Ovary (tissue), 3 donors: ENCODE results near the gene EDAR.

Experiments
- CTCF ChIP-seq, 3 donors: fragments of 450-650 bp in 2 of 3; fragments of 200-600 bp in 1 of 3; IDR thresholded peaks; one replicate each; pipeline versions ENCODE4 v1.5.1 to v1.8.0; 2016 to 2022; ENCODE audit warnings: antibody characterized with exemption in 3 of 3, mild to moderate bottlenecking in 1 of 3
- POLR2A ChIP-seq: fragments of 450-650 bp; IDR thresholded peaks from one replicate; pipeline ENCODE4 v1.6.1; 2017; ENCODE audit warnings: antibody characterized with exemption, mild to moderate bottlenecking, moderate library complexity
- donor health status: DM: no; HTN: no; CAD: no.

DNA sequence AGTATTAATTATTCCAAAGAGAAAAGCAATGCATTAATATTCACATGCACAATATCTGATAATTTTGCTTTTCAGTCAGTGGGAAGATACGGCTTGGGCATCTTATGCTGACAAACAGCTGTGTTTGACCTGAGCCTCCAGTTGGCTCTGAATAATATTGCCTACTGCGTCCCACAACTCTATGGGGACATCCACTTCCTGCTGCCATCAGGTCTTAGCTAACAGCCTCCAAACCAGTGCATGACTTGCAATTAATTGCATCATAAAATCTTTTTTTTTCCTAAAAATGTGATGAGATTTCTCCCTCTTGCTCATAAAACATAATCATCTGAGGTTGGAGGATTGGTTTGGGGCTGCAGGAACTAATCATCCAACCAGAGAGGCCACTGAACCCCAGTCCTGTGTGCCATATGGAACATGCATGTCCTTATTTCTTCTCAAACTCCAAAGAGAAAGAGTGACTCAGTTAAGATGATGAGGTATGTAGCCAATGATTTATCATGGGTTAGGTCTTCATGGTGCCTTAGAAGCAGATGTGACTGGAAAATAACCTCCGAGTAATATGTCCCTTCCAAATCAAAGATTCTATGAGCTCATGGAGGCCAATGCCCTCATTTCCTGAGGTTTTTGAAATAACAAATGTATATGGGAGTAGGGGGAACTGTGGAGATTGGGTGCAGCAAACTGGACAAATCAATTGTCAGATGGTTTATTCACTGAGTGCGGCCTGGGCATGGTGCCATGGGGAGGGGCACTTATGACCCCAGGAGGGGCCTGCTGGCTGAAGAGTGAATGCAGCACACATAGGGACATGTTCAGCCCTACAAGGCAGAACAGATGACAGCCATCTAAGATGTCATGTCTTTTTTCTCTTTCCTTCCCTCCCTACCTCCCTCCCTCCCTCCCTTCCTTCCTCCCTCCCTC, 39.4 kb downstream of the EDAR start:
- TF ChIP-seq CTCF (IDR thresholded peaks at IDR 0.05) (no peak), POLR2A (no peak)
